Stimulated activated CD4-positive, alpha-beta T cell treated with anti-CD3 and anti-CD28 coated beads, TNF-alpha, amount 100 ng/mL, for 4 hours (primary cell): ENCODE results near the gene GON7.
"Not testable (repeated sequence)": the region's sequence is repeated elsewhere in the genome, so short reads cannot be mapped to it uniquely, and the experiment has no call there.

Experiments used
- DNase-seq, 3 experiments: peaks; one replicate each; pipeline ENCODE4 v3.0.0-alpha.2; 2020; ENCODE audit warnings: low read depth in 3 of 3

GON7 gene, protein sequence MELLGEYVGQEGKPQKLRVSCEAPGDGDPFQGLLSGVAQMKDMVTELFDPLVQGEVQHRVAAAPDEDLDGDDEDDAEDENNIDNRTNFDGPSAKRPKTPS

DNA sequence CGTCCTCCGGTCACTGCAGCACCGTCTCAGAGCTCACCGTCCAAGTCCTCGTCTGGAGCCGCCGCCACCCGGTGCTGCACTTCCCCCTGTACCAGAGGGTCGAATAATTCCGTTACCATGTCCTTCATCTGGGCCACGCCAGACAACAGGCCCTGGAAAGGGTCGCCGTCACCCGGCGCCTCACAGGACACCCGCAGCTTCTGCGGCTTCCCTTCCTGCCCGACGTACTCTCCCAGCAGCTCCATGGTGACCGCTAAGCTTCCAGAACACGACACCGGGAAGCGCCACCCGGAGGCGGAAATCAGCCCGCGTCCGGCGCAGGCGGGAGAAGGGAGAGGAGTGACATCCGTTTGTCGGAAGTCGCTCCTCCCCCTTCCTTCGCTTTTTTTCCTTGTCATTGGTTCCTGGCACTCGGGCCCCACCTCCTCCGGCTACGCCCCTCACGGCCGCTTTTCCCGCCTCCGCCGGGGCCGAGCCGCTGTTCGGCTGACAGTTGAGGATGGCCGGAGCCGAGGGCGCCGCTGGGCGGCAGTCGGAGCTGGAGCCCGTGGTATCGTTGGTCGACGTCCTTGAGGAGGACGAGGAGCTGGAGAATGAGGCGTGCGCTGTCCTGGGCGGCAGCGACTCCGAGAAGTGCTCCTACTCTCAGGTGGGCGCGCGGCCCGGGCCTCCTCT, at the start of gene GON7, which contains the start of gene UBR7:
Gene GON7, minus strand, starts transcription at position 273 of the 675 bp plus-strand sequence. Its CDS starts 28 bp downstream, at position 245.
Gene UBR7, plus strand, starts transcription at position 464 of the 675 bp plus-strand sequence. Its CDS starts 36 bp downstream, at position 500.
- peak; percentile 65 to 75 (median 71) for DNase-seq

DNA sequence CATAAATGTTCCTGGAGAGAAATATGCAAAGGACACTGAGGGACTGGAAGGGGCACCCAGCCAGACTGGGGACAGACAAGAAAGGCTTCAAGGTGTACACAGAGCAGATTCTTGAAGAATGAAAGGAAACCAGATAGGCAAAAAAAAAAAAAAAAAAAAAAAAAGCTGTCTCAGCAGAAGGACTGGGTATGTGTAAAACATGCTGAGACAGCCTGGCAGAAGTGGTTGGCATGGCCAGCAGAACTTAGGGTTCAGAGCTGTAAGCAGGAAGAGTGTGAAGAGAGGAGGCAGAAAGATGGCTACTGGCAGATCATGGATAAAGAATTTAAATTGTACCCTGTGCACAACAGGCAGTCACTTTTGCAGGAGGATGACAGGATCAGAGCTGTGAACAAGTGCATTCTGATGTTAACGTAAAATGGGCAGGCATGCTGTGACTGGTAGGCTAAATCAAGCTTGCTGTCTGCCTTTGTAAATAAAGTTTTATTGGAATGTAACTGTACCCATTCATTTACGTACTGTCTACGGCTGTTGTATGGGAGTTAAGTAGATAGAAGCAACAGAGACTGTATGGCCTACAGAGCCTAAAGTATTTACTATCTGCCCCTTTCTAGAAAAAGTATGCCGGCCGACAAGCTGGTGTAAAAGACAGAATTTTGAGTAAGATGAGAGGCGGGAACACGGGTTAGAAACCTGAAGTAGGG, 42.4 kb upstream of the GON7 start:
- no peak for DNase-seq

DNA sequence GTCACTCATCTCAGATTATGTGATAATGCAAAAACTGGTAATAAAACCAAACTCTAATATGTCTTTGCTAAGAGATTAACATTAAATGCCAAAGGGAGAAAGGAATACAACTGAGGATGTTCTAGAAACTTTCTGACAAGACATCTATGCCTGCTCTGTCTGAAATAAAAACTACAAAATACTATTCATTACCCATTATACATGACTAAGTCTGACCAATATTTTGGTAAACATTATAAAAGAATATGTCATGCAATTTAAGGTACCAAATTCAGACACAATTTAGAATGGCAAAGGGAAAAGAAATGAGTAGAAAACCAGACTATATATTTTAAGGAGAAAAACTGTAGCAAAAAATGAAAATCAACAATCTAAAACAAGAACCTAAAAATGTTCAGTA, 39.7 kb upstream of the GON7 start:
- no peak for DNase-seq

DNA sequence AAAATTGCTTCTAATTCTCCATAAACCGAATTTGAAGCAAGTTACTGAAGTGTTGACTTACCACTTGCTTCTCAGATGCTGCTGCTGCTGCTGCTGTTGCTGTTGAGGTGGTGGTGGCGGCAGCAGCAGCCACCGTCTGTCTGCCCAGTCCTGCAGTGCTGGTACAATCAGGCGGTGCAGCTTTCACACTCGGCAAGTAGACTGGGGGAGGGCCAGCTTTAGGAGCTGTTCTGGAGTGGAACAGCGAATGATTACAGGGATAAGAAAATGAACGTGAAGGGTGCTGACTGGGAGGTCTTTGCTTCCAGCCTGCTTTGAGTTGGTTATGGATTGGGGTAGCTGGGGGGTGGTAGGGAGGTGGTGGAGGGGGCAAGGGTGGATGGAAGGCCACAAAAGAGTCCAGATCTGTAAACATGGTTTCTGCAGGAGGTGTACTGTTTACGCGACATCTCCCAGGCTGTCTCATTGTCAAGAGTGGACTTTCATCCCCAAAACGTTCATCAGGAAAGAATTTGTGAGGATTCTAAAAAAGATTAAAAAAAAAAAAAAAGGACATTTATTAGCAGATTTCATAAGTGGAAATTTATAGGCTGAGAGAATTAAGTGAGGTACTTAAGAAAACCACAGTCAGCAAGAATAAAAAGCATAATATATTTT, 39.0 kb upstream of the GON7 start:
- no peak for DNase-seq

DNA sequence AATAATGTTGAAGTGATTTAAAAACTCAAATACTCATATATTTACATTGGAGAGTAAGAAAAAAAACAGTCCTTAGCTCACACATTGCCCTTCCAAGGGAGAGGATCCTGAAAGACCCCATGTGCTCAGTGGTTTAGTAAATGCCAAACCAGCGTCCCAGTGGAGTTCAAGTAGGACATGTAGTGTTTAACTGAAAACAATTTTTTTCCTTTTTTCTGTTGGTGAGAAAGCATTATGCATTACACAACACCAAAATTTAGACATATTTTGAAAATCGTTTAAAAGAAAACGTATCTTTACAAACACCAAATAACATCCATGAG, 33.8 kb upstream of the GON7 start:
- no peak for DNase-seq

DNA sequence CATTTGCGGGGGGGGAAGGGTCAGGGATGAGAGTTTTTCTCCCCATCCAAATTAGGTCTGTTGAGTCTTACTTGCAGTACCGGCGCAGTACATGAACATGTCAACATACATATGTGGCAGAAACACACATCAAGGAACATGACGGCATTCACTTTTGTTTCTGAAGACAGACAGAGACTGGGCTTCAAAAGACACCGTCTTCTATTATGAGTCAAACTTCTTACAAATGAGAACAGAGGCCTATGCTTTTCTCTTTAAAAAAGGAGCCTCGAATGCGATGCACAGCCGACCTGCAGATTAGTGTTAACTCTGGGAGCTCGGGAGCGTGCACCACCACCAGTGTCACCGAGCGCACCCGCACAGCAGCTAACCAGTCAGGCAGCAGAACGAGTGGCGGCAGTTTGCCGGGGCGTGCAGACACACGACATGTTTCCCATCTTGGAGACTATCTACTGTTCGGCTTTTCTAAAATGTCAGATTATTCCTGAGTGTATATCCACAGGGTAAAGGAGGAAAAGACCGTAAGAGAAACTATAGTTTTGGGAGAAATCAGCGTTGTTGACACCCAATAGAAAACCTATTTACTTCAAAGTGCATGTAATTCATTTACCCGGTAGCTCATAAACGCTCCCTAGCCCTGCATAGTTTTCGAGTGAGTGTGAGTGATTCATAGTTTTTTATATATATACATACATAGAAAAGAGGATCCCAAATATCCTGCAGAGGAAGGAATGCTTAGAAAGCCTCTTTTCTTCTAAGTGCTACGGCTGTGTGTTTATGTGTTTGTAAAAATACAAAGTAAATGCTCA, 33.2 kb upstream of the GON7 start:
- no peak for DNase-seq

DNA sequence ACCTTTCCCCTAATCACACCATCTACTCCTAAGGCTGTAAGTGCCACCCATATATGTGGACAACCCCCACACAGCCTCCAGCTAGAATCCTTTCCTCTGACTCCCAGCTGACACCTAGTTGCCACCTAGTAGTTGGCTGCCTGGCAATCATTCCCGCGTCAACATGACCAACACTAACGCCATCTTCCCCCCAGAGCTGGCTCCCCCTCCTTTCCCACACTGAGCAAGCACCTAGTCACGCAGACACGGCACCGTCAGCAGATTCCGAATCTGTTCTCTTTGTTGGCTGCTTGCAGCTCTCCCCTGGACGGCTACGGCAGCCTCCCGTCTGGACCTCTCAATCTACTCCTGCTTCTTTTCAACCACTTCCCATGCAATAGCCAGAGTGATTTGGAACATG, 27.9 kb upstream of the GON7 start:
- no peak for DNase-seq

DNA sequence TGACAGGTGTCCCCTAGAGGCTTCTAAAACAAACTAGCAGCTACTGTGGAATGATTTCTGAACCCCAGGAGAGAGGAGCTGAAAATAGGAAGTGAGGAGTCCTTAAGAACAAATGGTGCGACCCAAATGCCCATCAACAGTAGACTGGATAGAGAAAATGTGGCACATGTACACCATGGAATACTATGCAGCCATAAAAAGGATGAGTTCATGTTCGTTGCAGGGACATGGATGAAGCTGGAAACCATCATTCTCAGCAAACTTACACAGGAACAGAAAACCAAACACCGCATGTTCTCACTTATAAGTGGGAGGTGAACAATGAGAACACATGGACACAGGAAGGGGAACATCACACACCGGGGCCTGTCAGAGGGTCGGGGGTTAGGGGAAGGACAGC, 26.2 kb upstream of the GON7 start:
- not testable (repeated sequence) for DNase-seq

DNA sequence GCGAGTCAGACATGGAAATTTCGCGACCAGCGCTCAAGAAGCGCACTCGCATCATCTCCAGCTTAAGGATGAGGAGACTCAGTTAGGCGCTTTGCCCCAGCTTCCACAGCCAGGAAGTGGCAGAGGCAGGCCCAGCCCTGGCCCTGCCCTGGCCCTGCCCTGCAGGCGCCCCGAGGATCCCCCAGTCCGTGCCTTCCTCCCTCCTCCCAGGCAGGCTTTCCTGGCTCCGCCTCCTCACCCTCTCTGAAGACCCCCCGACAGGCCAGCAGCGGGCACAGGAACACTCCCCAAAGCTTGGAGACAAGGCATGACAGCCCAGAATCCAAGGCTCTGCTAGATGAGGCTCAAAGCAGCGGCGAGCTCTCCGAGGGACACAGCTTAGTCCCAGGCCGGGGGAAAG, 25.3 kb upstream of the GON7 start:
- DNase-seq = no peak

DNA sequence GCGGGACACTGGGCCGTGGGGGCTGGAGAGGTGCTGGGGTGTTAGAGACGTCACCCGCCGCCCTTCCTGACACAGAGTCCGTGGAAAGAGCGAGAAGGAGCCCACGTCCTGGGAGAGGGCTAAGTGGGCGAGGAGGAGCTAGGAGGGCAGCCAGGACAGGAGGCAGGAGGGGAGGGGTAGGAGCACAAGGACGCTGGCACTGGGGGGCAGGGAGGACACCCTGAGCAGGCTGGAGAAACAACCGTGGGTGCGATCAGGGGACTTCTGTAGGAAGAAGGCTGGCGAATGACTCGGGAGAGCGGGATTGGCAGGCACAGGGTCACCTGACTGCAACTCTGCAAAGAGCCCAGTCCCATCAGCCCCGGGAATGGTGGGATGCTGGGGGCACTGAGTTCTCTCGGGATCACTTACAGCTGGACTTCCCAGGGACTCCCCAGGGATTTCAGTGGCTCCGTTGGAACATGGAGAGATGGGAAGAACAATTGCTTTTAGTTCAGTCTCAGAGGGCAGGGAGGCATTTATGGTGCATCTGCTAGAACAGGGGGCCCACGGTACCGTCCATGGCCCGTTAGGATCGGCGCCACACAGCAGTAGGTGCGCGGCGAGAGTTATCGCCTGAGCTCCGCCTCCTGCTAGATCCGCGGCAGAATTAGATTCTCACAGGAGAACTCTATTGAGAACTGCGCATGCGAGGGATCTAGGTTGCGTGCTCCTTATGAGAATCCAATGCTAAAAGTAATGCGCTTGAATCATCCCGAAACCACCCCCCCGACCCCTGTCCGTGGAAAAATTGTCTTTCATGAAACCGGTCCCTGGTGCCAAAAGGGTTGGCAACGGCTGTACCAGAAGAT, 24.5 kb upstream of the GON7 start:
- DNase-seq = no peak

DNA sequence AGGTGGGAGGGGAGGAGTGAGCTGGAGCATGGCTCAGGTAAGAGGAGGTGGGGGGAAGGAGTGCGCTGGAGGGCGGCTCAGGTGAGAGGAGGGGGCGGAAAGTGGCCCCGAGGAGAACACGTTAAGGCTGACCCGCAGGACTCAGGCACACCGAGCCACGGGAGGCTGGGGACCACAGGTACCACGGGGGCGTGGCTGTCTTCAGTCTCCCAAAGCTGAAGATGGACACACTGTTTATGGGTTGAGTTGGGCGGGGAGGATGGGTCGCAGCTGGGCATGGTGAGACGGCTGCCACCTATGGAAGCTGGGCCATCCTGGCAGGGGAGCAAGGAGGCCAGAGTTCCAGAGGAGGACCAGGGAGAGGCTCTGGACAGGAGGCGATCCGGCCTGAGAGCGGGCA, 23.7 kb upstream of the GON7 start:
- no peak for DNase-seq

DNA sequence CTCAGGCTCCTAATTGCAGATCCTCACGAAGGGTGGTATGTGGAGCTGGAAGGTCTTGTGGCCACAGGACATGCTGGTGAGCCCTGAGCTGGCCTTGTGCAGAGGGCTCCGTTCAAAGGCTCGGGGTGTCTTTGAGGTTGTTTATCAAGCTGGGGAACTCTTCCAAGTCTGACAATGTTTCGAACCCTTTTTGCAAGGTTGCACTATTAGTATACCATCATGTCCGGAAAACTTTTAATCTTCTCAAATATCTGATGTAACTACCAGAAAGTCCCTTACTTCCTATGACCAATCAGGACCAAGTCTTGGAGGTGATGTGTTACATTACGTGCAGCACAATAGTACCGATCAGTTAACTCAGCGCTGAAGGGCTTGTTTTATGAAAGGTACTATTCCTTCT, 21.7 kb upstream of the GON7 start:
- DNase-seq = no peak

DNA sequence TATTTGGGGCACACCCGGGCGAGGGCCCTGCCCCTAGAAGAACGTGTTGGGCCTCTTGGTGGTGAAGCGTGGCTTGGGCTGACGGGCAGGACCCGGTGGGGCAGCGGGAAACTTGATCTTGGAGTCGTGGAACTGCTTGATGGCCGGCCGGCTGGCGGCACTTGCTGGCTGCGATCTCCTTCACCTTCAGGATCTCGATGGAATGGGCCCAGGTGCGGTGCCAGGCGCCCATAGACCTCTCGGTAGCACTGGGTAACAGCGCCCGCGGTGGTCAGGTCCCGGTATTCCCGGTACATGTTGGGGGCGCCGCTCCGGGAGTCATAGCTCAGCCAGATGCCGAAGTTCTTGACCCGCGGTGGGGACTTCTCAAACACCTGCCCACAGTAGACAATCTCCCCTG, 16.7 kb upstream of the GON7 start:
- no peak for DNase-seq

DNA sequence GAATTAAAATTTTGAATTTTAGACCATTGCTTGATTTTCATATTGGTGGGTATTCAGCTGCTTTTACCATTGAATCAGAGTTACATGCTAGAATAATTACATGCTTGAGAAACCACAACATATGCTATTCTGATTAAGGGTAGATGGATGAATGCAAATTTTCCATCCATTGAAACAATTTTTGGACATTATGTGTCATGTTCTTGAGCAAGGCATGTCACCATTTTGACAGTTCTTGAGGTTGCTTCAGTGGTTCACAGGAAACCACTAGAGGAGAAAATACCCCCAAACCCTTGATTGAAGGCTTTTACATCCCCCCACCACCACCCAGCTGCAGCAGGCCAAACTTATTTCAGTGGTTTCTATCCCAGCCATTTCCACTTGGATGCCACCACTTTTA, 13.6 kb upstream of the GON7 start:
- DNase-seq = no peak

DNA sequence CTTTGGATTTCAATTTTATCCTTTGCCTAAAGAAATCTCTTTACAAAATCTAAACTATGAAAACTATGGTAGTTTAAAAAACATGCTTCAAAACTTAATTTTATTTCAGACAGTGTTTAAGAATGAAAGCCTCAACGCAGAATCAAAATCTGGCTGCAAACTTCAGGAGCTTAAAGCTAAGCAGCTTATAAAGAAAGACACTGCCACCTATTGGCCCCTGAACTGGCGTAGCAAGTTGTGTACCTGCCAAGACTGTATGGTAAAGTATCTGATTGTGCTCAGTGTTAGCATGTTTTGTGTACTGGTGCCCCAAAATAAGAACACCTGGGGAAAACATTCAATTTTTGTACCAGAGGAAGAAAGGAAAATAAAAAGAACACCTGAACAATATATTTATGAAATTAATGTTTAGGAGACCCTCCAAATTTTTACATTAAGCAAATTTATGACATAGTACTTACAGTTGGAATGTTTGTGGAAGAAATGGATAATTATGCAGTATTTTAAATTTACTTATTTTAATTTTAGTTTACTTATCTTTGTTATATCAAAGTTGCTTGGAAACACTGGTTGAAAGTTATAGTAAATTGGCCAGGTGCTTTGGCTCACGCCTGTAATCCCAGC, 12.3 kb upstream of the GON7 start:
- DNase-seq = no peak

DNA sequence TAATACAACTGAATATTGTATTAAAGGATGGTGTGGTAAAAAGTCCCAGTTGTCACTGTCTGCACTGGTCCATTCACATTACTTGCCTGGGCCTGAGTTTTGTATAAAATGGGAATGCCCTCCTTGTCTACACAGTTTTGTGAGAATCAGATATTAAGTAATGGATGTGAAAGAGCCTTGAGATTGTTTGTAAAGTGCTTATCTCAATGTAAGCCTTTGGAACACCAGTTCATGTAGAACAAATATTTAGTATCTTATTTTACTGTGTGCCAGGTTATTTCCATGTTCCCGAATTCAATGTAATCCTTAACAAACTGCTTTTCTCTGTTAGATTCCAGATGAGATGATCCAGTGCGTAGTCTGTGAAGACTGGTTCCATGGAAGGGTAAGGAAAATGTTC, 7.7 kb upstream of the GON7 start:
- DNase-seq = no peak

DNA sequence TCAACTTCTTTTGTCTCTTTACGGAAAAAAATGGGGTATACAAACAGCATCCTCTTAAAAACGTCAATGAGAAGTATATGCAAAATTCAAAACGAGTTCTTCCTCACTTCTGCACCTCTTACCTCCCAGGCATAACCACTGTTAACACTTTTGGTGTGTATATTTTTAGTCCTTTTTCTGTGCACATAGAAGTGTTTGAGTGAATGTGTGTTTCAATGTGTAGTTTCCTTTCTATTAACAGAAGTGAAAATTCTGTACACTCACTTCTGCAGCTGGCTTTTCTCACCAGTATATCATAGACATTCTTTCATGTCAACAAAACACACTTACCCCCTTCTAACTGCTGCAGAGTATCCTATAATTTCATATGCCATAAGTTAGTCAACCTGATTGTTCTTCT, 5.6 kb upstream of the GON7 start:
- DNase-seq = no peak

DNA sequence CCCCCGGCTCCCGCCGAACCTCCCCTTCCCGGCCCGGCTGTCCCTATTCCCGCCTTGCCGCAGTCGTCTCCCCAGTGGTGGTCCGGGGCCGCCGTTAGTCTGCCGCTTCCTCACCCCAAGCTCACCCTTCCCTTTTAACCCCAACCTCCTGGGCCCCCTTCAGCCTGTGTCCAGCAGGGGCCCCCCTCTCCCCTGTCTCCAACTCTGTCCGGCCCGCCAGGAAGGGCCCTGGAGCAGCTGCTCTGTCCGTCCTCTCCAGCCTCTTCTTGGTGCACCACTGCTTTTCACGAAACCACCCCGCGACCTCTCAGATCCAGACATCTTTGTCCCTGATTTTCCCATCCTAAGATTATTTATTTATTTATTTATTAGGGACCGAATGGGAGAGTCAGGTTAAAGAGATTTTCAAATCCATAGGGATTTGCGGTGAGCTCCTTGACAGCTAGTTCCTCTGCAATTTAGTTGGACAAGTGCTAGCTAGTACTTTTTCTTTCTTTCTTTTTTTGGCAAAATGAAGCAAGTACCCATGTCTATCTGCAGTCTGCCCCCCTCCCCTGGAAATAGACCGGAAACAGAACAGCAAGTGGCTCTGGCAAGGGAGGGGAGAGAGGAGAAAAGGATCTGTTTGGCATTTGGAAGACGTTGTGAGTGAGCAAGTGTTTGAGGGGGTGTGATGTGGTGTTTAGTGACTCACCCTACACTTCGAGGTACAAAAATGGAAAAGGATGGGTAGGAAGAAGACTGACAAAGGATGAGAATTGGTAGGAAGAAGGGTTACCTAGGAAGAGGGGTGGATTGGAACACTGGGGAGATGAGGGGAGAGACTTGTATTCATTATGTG, 823 bp upstream of the GON7 start:
- no peak for DNase-seq

DNA sequence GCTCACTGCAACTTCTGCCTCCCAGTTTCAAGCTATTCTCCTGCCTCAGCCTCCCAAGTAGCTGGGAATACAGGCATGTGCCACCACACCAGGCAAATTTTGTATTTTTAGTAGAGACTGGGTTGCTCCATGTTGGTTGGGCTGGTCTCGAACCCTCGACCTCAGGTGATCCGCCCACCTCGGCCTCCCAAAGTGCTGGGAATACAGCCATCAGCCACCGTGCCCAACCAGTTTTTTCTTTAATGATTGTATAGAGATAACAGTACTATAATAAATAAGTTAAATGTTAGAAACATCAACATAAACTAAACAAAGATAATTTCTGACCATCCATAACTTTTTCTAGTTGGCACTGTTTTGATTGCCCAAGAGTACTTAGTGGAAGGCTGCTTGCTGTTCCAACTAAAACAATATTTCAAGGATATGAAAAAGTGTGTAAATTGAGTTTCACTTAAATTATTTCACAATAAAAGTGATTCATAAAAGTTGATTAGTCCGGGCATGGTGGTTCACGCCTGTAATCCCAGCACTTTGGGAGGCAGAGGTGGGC, 5.6 kb downstream of the GON7 start:
- no peak for DNase-seq
